ENCODE results near the gene NOTCH2.
A peak's percentile ranks its signal among the peaks of the same experiment; 100 is the strongest.
"Not testable (repeated sequence)": the region's sequence is repeated elsewhere in the genome, so short reads cannot be mapped to it uniquely, and the experiment has no call there.

NOTCH2 gene

GRCh38 chr1:119975582-119976254, 93.7 kb downstream of the NOTCH2 start:
- DNase-seq (ENCODE audit: low read depth in 1 of 2, low spot score in 1 of 2) = not testable (repeated sequence)

- no peak for DNase-seq (ENCODE audit: low read depth in 1 of 2, low spot score in 1 of 2)
Measured at GRCh38 chr1:119975006-119975405, 94.5 kb downstream of the NOTCH2 start.

DNA sequence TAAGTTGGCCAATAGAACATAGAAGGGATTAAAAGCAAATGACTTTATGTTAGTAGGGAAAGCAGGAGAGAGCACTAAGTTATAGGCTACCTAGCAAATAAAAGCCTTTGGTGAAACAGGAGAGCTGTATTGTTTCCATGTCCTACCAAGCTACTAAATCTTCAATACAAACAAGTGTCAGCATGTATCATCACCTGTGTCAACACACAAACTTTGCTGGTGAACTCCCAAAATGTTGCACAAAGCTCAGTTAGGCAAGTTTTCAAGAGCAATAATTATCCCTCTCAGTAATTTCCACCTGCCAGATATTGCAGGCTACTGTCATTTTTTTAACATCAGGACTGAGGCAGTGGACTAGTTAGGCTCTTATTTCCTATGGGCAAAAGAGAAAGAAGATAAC, 95.4 kb downstream of the NOTCH2 start:
- DNase-seq (ENCODE audit: low read depth in 1 of 2, low spot score in 1 of 2) = no peak

DNA sequence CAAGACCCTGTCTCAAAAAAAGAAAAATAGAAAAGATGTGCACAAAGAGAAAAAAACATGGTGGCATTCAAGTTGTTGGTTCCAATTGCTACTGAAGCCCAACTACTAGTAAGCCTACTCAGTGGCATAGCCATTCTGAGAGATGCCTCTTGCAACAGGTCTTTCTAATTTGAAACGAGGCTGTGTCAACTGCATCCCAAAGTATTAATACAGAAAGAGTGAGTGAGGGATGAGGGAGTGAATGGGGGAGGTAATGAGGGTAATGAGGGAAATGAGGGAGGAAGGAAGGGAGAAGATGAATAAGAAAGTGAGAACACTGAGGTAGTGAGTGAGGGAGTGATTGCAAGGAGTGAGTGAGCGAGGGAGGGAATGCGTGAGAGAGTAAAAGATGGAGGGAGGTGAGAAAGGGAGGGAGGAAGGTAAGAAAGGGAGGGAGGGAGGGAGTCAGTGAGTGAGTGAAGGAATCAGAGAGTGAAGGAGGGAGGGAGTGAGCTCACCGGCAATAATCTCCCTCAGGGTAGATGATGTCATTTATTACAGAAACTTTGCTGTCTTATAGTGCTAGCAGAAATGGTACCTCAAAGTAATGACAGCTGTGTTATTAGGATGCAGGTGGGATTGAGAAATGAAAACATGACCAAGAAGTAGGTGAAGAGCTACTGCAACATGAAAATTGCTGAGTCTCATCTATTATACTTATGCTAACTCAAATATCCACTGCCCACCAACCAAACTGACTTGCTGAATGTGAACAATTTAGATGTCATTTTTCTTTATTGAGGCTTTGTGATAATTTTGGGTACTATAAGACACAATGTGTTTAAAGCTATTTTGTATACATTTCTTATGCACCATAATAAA, 97.5 kb downstream of the NOTCH2 start:
- no peak for DNase-seq (ENCODE audit: low read depth in 1 of 2, low spot score in 1 of 2)

DNA sequence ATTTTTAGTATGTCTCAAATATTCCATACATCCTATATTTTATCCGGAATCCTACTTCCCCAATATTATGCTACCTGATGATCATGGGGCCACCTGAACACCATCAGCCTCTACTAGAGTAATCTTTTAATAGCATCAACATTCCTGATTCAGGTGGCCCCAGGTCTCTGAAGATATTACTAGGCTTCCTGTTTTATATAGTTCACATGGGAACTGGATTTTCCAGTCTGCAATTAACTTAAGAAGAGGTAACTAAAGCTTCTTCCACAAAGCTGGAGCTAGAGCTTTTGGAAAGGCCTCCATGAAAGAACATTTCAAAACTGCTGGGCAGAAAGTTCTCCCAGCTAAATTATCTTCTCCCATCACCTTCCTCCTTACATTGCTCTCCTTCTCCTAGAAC, 100.9 kb downstream of the NOTCH2 start:
- DNase-seq (ENCODE audit: low read depth in 1 of 2, low spot score in 1 of 2) = no peak

DNA sequence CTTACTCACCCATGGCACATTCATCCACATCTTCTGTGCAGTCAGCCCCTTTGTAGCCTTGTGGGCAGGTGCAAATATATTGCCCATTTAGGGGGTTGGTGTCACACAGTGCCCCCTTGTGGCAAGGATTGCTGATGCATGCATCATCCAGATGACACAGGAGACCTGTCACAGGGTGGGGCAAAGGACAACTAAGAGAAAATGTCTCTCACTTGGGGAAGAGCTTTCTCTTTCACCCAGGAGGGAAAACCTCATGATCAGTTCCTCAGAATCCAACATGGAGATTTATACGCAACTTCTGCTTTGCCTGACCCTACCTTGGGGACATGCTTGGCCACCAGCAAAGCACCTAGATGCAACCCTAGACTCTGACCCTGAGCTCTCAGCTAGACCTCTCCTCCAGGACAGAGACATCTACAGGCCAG, 101.4 kb downstream of the NOTCH2 start:
- peak; percentile 51 to 55 for DNase-seq (ENCODE audit: low read depth in 1 of 2, low spot score in 1 of 2)

DNA sequence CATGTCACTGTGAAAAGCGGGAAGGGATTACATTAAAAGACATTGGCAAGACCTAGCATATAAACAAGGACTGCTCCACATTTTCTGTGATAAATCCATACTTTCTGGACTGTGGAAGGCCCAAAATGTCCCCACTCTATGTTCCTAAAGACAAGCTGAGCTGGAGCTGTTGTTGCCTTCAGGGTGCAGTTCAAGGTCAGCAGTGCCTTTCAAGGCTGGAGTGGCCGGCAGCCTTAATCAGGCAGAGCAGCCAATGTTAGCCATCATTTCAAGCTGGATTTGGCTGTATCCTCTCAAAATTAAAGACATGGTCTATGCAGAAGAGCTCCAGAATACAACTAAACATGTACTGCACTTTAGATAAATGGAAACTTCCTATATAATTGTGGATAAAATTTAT, 102.8 kb downstream of the NOTCH2 start:
- no peak for DNase-seq (ENCODE audit: low read depth in 1 of 2, low spot score in 1 of 2)

DNA sequence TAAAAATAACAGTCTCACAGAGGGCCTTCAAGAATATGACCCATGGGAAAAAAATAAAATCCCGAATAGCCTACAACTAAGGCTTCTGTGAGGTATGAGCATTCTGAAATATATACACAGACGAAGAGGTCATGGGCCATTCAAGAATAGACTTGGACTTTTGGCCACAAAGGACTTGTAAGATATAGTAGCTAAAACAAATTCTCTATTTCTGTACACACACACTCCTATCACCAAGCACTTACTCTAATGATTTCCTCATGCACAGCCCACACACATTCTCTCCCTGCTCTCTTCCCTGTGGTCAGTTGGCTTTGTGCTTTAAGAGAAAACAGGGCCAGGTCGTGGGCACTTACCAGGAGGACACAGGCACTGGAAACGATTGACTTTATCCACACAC, 103.4 kb downstream of the NOTCH2 start:
- no peak for DNase-seq (ENCODE audit: low read depth in 1 of 2, low spot score in 1 of 2)

DNA sequence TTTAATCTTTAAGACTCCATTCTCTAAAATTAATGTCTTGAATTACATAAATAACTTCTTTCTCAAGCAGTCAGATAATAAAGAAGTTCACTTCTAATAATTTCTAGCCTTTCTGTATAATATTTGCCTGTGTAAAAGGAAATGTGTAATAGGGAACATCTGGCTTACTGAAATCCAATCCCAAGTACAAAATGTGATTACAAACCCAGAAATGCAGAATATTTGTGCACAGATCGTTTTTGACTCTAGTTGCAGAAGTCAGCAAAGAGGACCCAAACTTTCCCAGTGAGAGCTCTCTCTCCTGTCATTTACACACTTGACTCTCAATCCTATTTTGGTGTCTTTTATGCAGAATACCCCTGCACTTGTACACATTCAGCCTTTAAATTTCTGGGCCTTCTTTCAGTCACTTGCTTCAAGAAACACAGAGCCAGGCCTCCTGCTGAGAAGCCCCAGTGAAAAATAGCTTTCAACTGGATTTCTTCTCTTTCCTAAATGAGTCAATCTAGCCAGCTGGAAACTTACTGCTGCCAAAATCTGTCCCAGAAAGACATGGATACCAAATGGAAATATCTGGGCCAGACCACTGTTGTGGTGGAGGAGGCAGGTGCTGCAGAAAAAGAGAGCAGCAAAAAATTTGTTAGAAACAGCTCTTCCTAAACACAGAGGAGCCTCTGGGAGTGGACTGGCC, 104.6 kb downstream of the NOTCH2 start:
- no peak for DNase-seq (ENCODE audit: low read depth in 1 of 2, low spot score in 1 of 2)

- no peak for DNase-seq (ENCODE audit: low read depth in 1 of 2, low spot score in 1 of 2)
Measured at GRCh38 chr1:119962296-119962968, 107.0 kb downstream of the NOTCH2 start.

DNA sequence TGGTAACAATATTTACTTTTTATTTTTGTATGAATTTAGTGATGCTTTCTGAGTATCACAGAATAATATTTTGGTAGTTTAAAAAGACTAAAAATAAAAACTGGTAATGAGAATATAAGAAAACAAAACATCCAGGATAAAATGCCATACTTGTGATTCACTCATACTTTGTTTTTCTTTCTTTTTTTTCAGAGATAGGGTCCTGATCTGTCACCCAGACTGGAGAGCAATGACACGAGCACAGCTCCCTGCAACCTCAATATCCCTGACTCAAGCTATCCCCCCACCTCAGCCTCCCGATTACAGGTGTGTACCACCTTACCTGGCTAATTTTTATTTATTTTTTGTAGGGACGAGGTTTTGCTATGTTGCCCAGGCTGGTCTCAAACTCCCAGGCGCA, 109.0 kb downstream of the NOTCH2 start:
- DNase-seq (ENCODE audit: low read depth in 1 of 2, low spot score in 1 of 2) = no peak

DNA sequence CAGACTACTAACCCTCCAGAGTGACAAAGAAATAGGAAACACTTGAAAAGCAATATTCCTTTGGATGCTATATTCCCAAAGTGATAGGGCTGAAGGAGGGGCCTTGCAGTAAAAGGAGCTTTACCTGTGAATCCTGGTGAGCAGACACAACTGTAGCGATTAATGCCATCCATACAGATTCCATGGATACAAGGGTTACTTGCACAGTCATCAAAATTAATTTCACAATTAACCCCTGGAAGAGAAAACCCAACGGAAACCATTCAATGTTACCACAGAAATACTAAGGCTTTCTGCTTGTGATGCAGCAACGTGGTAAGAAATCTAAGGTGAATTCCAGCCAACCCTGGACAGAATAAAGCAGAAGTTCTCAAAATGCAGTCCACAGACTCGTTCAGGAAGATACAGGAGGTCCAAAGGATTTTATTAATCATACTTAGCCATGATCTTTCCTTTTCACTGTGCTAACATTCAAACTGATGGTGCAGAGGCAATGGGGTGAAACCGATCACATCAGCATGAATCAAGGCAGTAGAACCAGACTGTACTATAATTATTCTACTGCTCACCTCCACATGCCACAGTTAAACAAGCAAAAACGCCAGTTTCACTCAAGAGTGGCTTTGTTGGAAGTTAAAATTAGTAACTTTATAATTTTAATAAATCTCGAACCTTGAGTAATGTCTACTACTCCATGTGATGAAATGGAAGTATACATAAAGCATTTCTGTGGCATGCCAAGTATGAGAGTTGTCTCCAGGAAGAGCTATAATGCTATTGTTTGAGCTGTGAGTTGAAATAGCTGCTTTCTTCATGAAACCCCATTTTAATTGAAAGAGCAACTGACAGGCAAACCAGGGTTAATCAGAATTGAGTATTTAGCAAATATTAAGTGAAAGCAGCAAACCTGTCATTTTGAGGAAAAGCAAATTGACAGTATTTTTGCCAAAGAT, 109.9 kb downstream of the NOTCH2 start:
- no peak for DNase-seq (ENCODE audit: low read depth in 1 of 2, low spot score in 1 of 2)

DNA sequence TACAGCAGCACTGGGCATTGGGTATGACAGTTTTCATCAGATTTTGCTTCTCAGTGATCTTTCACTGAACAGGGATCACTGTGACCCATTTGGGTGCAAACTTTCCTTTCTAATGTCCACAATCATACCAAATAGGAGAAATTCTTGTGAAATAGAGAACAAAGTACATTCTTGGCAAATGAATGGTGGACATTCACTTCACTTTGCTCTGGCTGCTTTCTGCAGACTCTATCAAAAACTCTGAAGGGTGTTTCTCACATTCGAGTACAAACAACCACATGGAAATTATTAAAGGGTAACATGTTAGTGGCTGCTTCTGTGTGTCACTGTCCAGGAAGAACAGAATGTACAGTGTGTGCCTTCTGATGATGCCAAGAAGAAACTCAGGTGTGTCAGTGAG, 111.2 kb downstream of the NOTCH2 start:
- no peak for DNase-seq (ENCODE audit: low read depth in 1 of 2, low spot score in 1 of 2)

GRCh38 chr1:119956306-119956705, 113.2 kb downstream of the NOTCH2 start:
- DNase-seq (ENCODE audit: low read depth in 1 of 2, low spot score in 1 of 2) = no peak

GRCh38 chr1:119954476-119955422, 114.7 kb downstream of the NOTCH2 start:
- DNase-seq (ENCODE audit: low read depth in 1 of 2, low spot score in 1 of 2) = no peak

DNA sequence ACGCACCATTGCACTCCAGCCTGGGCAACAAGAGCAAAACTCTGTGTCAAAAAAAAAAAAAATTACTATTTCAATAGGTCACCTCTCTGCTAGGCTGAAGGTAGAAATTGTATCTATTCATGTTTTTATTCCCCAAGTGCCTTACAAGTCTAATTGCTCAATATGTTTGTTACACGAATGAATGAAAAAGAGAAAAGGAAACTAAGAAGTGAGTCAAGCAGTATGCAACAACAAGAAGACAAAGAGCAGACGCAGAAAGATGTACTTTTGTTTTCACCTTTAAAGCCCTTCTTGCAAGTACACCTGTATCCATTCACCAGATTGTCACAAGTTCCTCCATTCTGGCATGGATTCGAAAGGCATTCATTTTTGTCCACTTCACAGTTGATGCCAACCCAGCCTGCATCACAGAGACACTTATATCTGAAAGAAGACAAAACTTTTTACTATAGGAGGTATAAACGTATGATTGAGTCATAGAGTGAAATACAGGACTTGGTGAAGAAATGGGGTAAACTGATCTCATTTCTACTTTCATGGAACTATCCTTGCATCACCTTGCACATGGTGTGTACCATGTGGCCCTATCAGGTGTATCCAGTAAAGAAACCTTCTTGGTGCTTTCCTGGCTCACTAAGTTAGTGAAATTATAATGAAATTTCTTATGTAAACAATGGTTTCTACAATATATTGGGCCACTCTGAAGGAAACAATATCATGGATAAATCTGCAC, 116.0 kb downstream of the NOTCH2 start:
- DNase-seq (ENCODE audit: low read depth in 1 of 2, low spot score in 1 of 2) = no peak

DNA sequence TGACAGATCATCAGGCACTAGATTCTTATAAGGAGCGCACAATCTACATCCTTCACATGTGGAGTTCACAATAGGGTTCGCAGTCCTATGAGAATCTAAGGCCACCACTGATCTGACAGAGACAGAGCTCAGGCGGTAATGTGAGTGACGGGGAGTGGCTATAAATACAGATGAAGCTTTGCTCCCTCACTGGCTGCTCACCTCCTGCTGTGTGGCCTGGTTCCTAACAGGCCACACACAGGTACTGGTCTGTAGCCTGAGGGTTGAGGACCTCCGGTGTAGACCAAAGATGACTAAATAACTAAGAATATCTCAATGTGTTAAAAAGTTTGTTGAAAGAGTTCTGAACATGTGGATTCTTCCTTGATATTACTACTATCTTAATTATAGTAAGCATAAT, 117.0 kb downstream of the NOTCH2 start:
- no peak for DNase-seq (ENCODE audit: low read depth in 1 of 2, low spot score in 1 of 2)

Data from activated T-helper 1 cell treated with anti-CD3 and anti-CD28 coated beads, Interleukin-2, amount 50 U/mL, for 16 hours (primary cell).